Measurements from ENCODE around the gene SCN4B.

GRCh38 chr11:118175031-118175992, 22.7 kb upstream of the SCN4B start:
- TF ChIP-seq CTCF (IDR thresholded peaks at IDR 0.05; ENCODE audit: insufficient read depth, low read depth, low read length) (no peak), EZH2 (IDR thresholded peaks at IDR 0.05; ENCODE audit: insufficient read depth, low read length) (no peak)
